ENCODE results near the gene PRKN.

DNA sequence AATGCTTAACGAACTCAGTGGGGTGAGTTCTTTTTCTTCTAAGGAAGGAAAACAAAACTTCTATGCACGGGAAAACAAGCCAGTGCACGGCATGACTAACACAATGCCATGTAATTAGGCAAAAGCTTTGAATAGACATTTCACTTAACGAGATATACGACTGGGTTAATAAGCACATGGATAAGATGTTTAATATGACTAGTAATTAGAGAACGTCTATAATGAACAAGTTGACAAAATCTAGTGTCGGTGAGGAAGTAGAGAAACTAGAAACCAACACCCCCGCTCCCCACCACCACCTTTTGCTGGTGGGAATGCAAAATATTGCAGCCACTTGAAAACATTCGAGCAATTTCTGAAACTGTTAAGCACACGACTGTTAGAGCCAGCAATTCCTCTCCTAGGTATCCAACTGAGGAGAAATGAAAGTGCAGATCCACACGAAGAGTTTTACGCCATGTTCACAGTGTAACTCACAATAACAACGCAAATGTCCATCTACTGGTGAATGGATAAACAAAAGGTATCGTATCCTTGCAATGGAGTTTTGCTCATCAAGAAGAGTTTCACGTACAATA, 808.8 kb downstream of the PRKN start:
- TF ChIP-seq, protein P1, sequence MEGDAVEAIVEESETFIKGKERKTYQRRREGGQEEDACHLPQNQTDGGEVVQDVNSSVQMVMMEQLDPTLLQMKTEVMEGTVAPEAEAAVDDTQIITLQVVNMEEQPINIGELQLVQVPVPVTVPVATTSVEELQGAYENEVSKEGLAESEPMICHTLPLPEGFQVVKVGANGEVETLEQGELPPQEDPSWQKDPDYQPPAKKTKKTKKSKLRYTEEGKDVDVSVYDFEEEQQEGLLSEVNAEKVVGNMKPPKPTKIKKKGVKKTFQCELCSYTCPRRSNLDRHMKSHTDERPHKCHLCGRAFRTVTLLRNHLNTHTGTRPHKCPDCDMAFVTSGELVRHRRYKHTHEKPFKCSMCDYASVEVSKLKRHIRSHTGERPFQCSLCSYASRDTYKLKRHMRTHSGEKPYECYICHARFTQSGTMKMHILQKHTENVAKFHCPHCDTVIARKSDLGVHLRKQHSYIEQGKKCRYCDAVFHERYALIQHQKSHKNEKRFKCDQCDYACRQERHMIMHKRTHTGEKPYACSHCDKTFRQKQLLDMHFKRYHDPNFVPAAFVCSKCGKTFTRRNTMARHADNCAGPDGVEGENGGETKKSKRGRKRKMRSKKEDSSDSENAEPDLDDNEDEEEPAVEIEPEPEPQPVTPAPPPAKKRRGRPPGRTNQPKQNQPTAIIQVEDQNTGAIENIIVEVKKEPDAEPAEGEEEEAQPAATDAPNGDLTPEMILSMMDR (IDR thresholded peaks at IDR 0.05; ENCODE audit: poor library complexity, severe bottlenecking): no peak
- no peak for TF ChIP-seq EZH2 (IDR thresholded peaks at IDR 0.05; ENCODE audit: borderline replicate concordance, insufficient read depth, low read length, poor library complexity, severe bottlenecking)
- no peak for TF ChIP-seq POLR2AphosphoS5 (IDR thresholded peaks at IDR 0.05)
- TF ChIP-seq EP300 (conservative IDR thresholded peaks at IDR 0.05; ENCODE audit: poor library complexity, severe bottlenecking): no peak
- TF ChIP-seq, protein P2, sequence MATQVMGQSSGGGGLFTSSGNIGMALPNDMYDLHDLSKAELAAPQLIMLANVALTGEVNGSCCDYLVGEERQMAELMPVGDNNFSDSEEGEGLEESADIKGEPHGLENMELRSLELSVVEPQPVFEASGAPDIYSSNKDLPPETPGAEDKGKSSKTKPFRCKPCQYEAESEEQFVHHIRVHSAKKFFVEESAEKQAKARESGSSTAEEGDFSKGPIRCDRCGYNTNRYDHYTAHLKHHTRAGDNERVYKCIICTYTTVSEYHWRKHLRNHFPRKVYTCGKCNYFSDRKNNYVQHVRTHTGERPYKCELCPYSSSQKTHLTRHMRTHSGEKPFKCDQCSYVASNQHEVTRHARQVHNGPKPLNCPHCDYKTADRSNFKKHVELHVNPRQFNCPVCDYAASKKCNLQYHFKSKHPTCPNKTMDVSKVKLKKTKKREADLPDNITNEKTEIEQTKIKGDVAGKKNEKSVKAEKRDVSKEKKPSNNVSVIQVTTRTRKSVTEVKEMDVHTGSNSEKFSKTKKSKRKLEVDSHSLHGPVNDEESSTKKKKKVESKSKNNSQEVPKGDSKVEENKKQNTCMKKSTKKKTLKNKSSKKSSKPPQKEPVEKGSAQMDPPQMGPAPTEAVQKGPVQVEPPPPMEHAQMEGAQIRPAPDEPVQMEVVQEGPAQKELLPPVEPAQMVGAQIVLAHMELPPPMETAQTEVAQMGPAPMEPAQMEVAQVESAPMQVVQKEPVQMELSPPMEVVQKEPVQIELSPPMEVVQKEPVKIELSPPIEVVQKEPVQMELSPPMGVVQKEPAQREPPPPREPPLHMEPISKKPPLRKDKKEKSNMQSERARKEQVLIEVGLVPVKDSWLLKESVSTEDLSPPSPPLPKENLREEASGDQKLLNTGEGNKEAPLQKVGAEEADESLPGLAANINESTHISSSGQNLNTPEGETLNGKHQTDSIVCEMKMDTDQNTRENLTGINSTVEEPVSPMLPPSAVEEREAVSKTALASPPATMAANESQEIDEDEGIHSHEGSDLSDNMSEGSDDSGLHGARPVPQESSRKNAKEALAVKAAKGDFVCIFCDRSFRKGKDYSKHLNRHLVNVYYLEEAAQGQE (IDR thresholded peaks at IDR 0.05; ENCODE audit: borderline replicate concordance): no peak
- no peak for TF ChIP-seq SMC3 (conservative IDR thresholded peaks at IDR 0.05; ENCODE audit: poor library complexity)
- no peak for TF ChIP-seq MXI1 (conservative IDR thresholded peaks at IDR 0.05; ENCODE audit: poor library complexity, severe bottlenecking)
- no peak for TF ChIP-seq TAF1 (IDR thresholded peaks at IDR 0.05; ENCODE audit: low read depth)
- TF ChIP-seq RAD21 (conservative IDR thresholded peaks at IDR 0.05): no peak

Data from neural cell (in vitro differentiated cells).